PC-9 (cell line): ENCODE measurements around the gene GALNT9.

Experiments
- EZH2 ChIP-seq: fragments of 200-600 bp; sonication (generic); IDR thresholded peaks from 2 replicates; pipeline ENCODE4 v1.8.0; 2017; ENCODE audit warnings: antibody characterized with exemption, low read depth
- TF ChIP-seq, protein P1 (sequence below): fragments of 200-600 bp; sonication (generic); conservative IDR thresholded peaks from 2 replicates; pipeline ENCODE4 v1.6.1; 2017; ENCODE audit warnings: mixed run types, antibody characterized with exemption, mild to moderate bottlenecking, moderate library complexity

DNA sequence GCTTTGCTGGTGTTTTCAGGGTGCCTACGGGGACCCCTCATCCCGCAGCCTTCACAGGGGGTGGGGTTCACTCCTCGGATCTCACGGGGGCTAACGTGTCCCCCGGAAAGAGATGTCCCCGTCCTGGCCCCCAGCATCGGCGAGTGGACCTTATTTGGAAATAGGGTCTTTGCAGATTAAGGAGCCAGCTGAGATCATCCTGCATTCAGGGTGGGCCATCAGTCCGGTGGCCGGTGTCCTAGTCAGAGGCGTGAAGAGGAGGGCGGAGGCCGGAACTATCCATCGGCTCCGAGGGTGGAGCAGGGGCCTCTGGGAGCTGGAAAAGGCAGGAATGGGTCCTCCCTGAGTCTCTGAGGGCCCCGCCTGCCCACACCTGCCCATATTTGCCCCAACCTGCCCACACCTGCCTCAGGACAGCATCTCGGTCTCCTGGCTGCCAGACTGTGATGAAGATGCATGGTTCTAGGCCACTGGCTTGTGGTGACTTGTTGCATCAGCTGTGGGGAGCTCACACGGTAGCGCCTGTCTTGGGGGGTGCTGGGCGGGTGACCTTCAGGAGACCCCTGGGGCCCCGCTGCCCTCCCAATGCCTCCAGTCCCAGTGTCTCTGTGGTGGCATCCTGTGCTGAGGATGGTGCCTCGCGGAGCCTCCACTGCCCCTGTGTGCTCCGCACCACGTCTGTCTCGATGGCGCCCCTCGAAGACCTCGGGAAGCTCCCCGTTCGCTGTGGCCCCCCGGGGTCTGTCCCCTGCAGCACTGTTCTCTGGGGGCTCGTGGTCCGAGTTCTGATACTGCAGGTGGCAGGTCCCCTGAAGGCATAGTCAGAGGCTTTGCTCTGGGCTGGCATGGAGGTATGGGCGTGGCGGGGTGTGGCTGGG lies 170.5 kb downstream of the GALNT9 start:
- TF ChIP-seq, protein P1, sequence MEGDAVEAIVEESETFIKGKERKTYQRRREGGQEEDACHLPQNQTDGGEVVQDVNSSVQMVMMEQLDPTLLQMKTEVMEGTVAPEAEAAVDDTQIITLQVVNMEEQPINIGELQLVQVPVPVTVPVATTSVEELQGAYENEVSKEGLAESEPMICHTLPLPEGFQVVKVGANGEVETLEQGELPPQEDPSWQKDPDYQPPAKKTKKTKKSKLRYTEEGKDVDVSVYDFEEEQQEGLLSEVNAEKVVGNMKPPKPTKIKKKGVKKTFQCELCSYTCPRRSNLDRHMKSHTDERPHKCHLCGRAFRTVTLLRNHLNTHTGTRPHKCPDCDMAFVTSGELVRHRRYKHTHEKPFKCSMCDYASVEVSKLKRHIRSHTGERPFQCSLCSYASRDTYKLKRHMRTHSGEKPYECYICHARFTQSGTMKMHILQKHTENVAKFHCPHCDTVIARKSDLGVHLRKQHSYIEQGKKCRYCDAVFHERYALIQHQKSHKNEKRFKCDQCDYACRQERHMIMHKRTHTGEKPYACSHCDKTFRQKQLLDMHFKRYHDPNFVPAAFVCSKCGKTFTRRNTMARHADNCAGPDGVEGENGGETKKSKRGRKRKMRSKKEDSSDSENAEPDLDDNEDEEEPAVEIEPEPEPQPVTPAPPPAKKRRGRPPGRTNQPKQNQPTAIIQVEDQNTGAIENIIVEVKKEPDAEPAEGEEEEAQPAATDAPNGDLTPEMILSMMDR, result no peak
- TF ChIP-seq EZH2, result no peak
